PC-9 (cell line): ENCODE data around the gene RYR2.

Experiments
- EZH2 ChIP-seq: fragments of 200-600 bp; sonication (generic); IDR thresholded peaks from 2 replicates; pipeline ENCODE4 v1.8.0; 2017; ENCODE audit warnings: antibody characterized with exemption, low read depth
- TF ChIP-seq, protein P1 (sequence below): fragments of 200-600 bp; sonication (generic); conservative IDR thresholded peaks from 2 replicates; pipeline ENCODE4 v1.6.1; 2017; ENCODE audit warnings: mixed run types, antibody characterized with exemption, mild to moderate bottlenecking, moderate library complexity

- TF ChIP-seq, protein P1, sequence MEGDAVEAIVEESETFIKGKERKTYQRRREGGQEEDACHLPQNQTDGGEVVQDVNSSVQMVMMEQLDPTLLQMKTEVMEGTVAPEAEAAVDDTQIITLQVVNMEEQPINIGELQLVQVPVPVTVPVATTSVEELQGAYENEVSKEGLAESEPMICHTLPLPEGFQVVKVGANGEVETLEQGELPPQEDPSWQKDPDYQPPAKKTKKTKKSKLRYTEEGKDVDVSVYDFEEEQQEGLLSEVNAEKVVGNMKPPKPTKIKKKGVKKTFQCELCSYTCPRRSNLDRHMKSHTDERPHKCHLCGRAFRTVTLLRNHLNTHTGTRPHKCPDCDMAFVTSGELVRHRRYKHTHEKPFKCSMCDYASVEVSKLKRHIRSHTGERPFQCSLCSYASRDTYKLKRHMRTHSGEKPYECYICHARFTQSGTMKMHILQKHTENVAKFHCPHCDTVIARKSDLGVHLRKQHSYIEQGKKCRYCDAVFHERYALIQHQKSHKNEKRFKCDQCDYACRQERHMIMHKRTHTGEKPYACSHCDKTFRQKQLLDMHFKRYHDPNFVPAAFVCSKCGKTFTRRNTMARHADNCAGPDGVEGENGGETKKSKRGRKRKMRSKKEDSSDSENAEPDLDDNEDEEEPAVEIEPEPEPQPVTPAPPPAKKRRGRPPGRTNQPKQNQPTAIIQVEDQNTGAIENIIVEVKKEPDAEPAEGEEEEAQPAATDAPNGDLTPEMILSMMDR = no peak
- TF ChIP-seq EZH2 = no peak
Observed at GRCh38 chr1:237119091-237119490, 77.1 kb downstream of the RYR2 start.
